Sigmoid colon (tissue), 4 donors: ENCODE results near the gene SLF1.

Experiments
- EP300 ChIP-seq, 4 donors: sonication (generic); formaldehyde crosslinking; IDR thresholded peaks; one replicate each; pipeline ENCODE4 v1.6.1; 2017; ENCODE audit warnings: antibody characterized with exemption in 4 of 4
- POLR2A ChIP-seq, 2 donors: fragments of 450-650 bp; IDR thresholded peaks; one replicate each; pipeline ENCODE4 v1.6.1; 2016; ENCODE audit warnings: antibody characterized with exemption in 2 of 2, mild to moderate bottlenecking in 2 of 2, moderate library complexity in 2 of 2
- POLR2AphosphoS5 ChIP-seq, 4 donors: sonication (generic); formaldehyde crosslinking; IDR thresholded peaks; one replicate each; pipeline ENCODE4 v1.6.1; 2017; ENCODE audit warnings: antibody characterized with exemption in 4 of 4
- TF ChIP-seq, protein P1 (sequence below), 4 experiments: fragments of 450-650 bp in 3 of 4; fragments of 200-600 bp in 1 of 4; IDR thresholded peaks; one replicate each; pipeline ENCODE4 v1.5.1; 2016 to 2019; ENCODE audit warnings: antibody characterized with exemption in 4 of 4, mild to moderate bottlenecking in 3 of 4, moderate library complexity in 2 of 4

DNA sequence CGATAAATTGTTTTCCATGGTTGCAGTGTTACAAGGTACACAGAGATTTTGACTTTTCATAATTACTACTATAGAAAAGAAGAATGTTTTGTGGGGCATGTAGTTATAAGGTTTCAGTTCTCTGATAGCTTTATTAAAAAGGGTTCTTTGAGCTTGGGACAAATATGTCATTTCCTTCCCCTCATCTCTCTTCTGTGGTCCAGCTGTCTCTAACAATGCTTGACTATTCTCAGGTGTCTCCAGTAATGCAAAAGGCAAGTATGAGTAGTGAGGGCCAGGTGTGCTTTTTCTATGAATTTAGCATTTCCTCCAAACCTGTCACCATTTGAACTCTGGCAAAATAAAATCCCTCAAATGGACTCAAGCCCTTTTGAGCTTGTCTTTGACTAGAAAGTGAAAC lies 84.3 kb downstream of the SLF1 start:
- TF ChIP-seq, protein P1, sequence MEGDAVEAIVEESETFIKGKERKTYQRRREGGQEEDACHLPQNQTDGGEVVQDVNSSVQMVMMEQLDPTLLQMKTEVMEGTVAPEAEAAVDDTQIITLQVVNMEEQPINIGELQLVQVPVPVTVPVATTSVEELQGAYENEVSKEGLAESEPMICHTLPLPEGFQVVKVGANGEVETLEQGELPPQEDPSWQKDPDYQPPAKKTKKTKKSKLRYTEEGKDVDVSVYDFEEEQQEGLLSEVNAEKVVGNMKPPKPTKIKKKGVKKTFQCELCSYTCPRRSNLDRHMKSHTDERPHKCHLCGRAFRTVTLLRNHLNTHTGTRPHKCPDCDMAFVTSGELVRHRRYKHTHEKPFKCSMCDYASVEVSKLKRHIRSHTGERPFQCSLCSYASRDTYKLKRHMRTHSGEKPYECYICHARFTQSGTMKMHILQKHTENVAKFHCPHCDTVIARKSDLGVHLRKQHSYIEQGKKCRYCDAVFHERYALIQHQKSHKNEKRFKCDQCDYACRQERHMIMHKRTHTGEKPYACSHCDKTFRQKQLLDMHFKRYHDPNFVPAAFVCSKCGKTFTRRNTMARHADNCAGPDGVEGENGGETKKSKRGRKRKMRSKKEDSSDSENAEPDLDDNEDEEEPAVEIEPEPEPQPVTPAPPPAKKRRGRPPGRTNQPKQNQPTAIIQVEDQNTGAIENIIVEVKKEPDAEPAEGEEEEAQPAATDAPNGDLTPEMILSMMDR (IDR thresholded peaks at IDR 0.05), result no peak
- no peak for TF ChIP-seq POLR2AphosphoS5 (IDR thresholded peaks at IDR 0.05)
- no peak for TF ChIP-seq POLR2A (IDR thresholded peaks at IDR 0.05)
- no peak for TF ChIP-seq EP300 (IDR thresholded peaks at IDR 0.05)
